Endometrial microvascular endothelial cells (primary cell): ENCODE measurements around the gene RNU1-3. TPM values are rescaled to one million over a fixed set of nuclear protein-coding genes. Genes with fewer than 3 reads are reported as not detected.
"Not testable (repeated sequence)": the region's sequence is repeated elsewhere in the genome, so short reads cannot be mapped to it uniquely, and the experiment has no call there.

ENCODE experiments used
- in situ Hi-C: cut with HindIII; loops from 2 replicates; pipeline ENCODE4 v1.10.0; 2017; ENCODE audit warnings: low sequenced_read_pairs, low pct_unique_long_range_greater_than_20kb; ENCODE audit errors: inconsistent ontology term
- total RNA-seq: library from RNA; depleted of rRNA; stranded (reverse); fragments of >200 nt; gene quantifications from one replicate; pipeline ENCODE4 v1.2.3, GENCODE V29; 2015; ENCODE audit errors: inconsistent ontology term

RNU1-3 gene
- total RNA-seq, 1 donor from 2014 or later: not detected

GRCh38 chr1:16643476-16644192 is 23.1 kb downstream of the RNU1-3 start:
- in situ Hi-C loops: not testable (repeated sequence)

- in situ Hi-C loops: not testable (repeated sequence)
Observed at GRCh38 chr1:16643001-16643411, 23.7 kb downstream of the RNU1-3 start.

GRCh38 chr1:16642025-16642966 is 24.5 kb downstream of the RNU1-3 start:
- in situ Hi-C loops: not testable (repeated sequence)

GRCh38 chr1:16641159-16641975 is 25.4 kb downstream of the RNU1-3 start:
- in situ Hi-C loops: not testable (repeated sequence)

GRCh38 chr1:16639091-16640031 is 27.4 kb downstream of the RNU1-3 start:
- in situ Hi-C loops: not testable (repeated sequence)

GRCh38 chr1:16637941-16638778 is 28.6 kb downstream of the RNU1-3 start:
- in situ Hi-C loops: not testable (repeated sequence)

- in situ Hi-C loops: not testable (repeated sequence)
Observed at GRCh38 chr1:16636551-16637195, 30.1 kb downstream of the RNU1-3 start.

GRCh38 chr1:16635959-16636358 is 30.8 kb downstream of the RNU1-3 start:
- in situ Hi-C loops: not testable (repeated sequence)

- in situ Hi-C loops: not testable (repeated sequence)
Observed at GRCh38 chr1:16633540-16634282, 33.0 kb downstream of the RNU1-3 start.

GRCh38 chr1:16632044-16632850 is 34.5 kb downstream of the RNU1-3 start:
- in situ Hi-C loops: not testable (repeated sequence)

- in situ Hi-C loops: no loop called here
Observed at GRCh38 chr1:16631248-16632043, 35.3 kb downstream of the RNU1-3 start.

GRCh38 chr1:16630661-16631247 is 36.0 kb downstream of the RNU1-3 start:
- in situ Hi-C loops: no loop called here

GRCh38 chr1:16629916-16630530 is 36.7 kb downstream of the RNU1-3 start:
- in situ Hi-C loops: not testable (repeated sequence)
